SH-SY5Y (cell line): ENCODE data around the gene MRPL21.

Experiments used
- GATA2 ChIP-seq: IDR thresholded peaks from 2 replicates; pipeline ENCODE4 v1.6.1; 2011; ENCODE audit warnings: mild to moderate bottlenecking, low read depth, low read length
- GATA3 ChIP-seq: IDR thresholded peaks from 2 replicates; pipeline ENCODE4 v1.6.1; 2011; ENCODE audit warnings: low read depth, mild to moderate bottlenecking, low read length, moderate library complexity

MRPL21 gene

GRCh38 chr11:68930991-68931855, 27.6 kb upstream of the MRPL21 start:
- no peak for TF ChIP-seq GATA3
- TF ChIP-seq GATA2 = no peak

- TF ChIP-seq GATA2 (no peak), GATA3 (no peak)
These were observed 26.3 kb upstream of the MRPL21 start for GRCh38 chr11:68929706-68930570.

GRCh38 chr11:68929135-68929534, 25.5 kb upstream of the MRPL21 start:
- TF ChIP-seq GATA3 (no peak), GATA2 (no peak)

GRCh38 chr11:68928136-68928880, 24.7 kb upstream of the MRPL21 start:
- no peak for TF ChIP-seq GATA3
- no peak for TF ChIP-seq GATA2

GRCh38 chr11:68927280-68928135, 23.9 kb upstream of the MRPL21 start:
- TF ChIP-seq GATA2 (no peak), GATA3 (no peak)

GRCh38 chr11:68925611-68926010, 22.0 kb upstream of the MRPL21 start:
- no peak for TF ChIP-seq GATA2
- no peak for TF ChIP-seq GATA3

- no peak for TF ChIP-seq GATA3
- no peak for TF ChIP-seq GATA2
These were observed 20.7 kb upstream of the MRPL21 start for GRCh38 chr11:68924073-68924925.

GRCh38 chr11:68923614-68924013, 20.0 kb upstream of the MRPL21 start:
- TF ChIP-seq GATA2 = no peak
- TF ChIP-seq GATA3 = no peak

GRCh38 chr11:68916439-68916838, 12.8 kb upstream of the MRPL21 start:
- no peak for TF ChIP-seq GATA3
- TF ChIP-seq GATA2 = no peak

GRCh38 chr11:68914761-68915160, 11.1 kb upstream of the MRPL21 start:
- no peak for TF ChIP-seq GATA3
- TF ChIP-seq GATA2 = no peak

- TF ChIP-seq GATA2 (no peak), GATA3 (no peak)
These were observed 9.6 kb upstream of the MRPL21 start for GRCh38 chr11:68913188-68913587.

GRCh38 chr11:68912254-68912653, 8.6 kb upstream of the MRPL21 start:
- no peak for TF ChIP-seq GATA3
- no peak for TF ChIP-seq GATA2
